ENCODE data around the gene PTPN5.

The PTPN5 gene

DNA sequence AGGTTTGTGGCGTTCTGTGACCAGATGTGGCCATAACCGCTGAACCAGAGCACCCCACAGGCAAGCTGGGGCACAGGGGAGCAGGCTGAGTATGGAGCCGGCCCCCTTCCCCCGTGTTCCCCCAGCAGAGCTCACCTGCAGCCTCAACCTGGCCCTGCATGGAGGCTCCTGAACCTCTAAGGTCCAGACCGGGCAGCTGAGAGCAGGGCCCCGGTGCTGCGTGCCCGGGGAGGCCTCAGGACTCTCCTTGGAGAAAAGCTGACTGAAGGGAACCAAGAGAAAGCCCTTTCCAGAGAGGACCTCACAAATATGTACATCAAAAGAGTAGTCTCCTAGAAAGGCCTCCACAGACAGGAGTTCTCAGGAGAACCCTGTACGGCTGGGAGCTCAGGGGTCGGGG lies 48.2 kb downstream of the PTPN5 start:
- ChIA-PET POLR2A (interaction anchor here (1.2 kb wide), 1 partner anchor 109 kb away, joined by 3 read pairs; the partner anchor contains the start of gene SPTY2D1), CTCF (no interaction called here)
- TF ChIP-seq FOXA1 (IDR thresholded peaks at IDR 0.05) (no peak), ARNT (IDR thresholded peaks at IDR 0.05) (no peak), ELF4 (IDR thresholded peaks at IDR 0.05) (no peak), CTBP1 (IDR thresholded peaks at IDR 0.05; ENCODE audit: borderline replicate concordance) (no peak), TARDBP (IDR thresholded peaks at IDR 0.05) (no peak), LEF1 (IDR thresholded peaks at IDR 0.05; ENCODE audit: borderline replicate concordance) (no peak), NFRKB (IDR thresholded peaks at IDR 0.05) (no peak), SP1 (IDR thresholded peaks at IDR 0.05) (no peak), HDGF (IDR thresholded peaks at IDR 0.05; ENCODE audit: borderline replicate concordance) (no peak), FOXM1 (IDR thresholded peaks at IDR 0.05; ENCODE audit: borderline replicate concordance) (no peak), ZNF384 (IDR thresholded peaks at IDR 0.05) (no peak), BHLHE40 (IDR thresholded peaks at IDR 0.05; ENCODE audit: borderline replicate concordance) (no peak), SUZ12 (IDR thresholded peaks at IDR 0.05) (no peak), L3MBTL2 (conservative IDR thresholded peaks at IDR 0.05) (no peak), FOXK2 (IDR thresholded peaks at IDR 0.05) (no peak)
- TF ChIP-seq, protein P1, sequence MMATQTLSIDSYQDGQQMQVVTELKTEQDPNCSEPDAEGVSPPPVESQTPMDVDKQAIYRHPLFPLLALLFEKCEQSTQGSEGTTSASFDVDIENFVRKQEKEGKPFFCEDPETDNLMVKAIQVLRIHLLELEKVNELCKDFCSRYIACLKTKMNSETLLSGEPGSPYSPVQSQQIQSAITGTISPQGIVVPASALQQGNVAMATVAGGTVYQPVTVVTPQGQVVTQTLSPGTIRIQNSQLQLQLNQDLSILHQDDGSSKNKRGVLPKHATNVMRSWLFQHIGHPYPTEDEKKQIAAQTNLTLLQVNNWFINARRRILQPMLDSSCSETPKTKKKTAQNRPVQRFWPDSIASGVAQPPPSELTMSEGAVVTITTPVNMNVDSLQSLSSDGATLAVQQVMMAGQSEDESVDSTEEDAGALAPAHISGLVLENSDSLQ (IDR thresholded peaks at IDR 0.05): no peak
- no peak for DNase-seq (ENCODE audit: extremely low spot score)

DNA sequence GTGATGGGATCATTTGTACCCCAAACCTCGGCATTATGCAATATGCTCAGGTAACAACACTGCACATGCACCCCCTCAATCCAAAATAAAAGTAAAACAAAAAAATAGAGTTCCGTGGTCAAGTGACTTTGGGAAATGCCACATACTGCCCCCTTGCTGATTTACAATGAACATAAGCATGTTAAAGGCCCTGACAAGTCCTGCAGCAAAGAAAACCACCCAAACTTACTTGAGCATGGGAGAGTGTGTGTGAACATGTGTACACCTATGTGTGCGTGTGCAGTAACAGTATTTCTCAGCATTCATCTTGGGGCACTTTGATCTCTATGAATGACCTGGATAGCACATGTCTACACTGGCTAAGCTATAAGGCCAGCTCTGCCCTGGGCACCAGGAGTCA lies 49.8 kb downstream of the PTPN5 start:
- TF ChIP-seq FOXM1 (IDR thresholded peaks at IDR 0.05; ENCODE audit: borderline replicate concordance) (no peak), FOXK2 (IDR thresholded peaks at IDR 0.05) (no peak), HDGF (IDR thresholded peaks at IDR 0.05; ENCODE audit: borderline replicate concordance) (no peak), BHLHE40 (IDR thresholded peaks at IDR 0.05; ENCODE audit: borderline replicate concordance) (no peak), NFRKB (IDR thresholded peaks at IDR 0.05) (no peak), ZNF384 (IDR thresholded peaks at IDR 0.05) (no peak), ARNT (IDR thresholded peaks at IDR 0.05) (no peak), ELF4 (IDR thresholded peaks at IDR 0.05) (no peak), LEF1 (IDR thresholded peaks at IDR 0.05; ENCODE audit: borderline replicate concordance) (no peak), SP1 (IDR thresholded peaks at IDR 0.05) (no peak), TARDBP (IDR thresholded peaks at IDR 0.05) (no peak), L3MBTL2 (conservative IDR thresholded peaks at IDR 0.05) (no peak), CTBP1 (IDR thresholded peaks at IDR 0.05; ENCODE audit: borderline replicate concordance) (no peak), SUZ12 (IDR thresholded peaks at IDR 0.05) (no peak), FOXA1 (IDR thresholded peaks at IDR 0.05) (no peak)
- TF ChIP-seq, protein P1 (IDR thresholded peaks at IDR 0.05): no peak
- POLR2A ChIA-PET: no interaction called here
- no peak for DNase-seq (ENCODE audit: extremely low spot score)
- CTCF ChIA-PET: no interaction called here

DNA sequence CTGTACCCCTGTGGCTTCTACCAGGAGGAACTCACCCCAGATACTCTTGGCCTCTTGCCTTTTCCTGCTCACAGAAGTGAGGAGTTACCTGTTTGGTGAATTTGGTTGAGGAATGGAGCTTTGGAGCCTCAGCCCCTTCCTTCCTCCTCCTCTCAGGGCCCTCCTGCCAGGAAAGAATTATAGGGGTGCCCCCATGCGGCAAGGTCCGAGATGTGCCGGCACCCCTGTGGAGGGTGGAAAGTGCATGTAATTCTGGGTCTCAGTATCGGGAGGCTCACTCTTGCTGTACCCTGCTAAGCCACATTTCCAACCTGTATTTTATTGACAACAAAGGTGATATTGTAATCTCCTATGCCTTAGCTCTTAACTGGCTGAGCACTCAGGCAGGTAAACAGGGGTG lies 51.9 kb downstream of the PTPN5 start:
- TF ChIP-seq ZNF384 (IDR thresholded peaks at IDR 0.05) (no peak), FOXA1 (IDR thresholded peaks at IDR 0.05) (no peak), LEF1 (IDR thresholded peaks at IDR 0.05; ENCODE audit: borderline replicate concordance) (no peak), FOXM1 (IDR thresholded peaks at IDR 0.05; ENCODE audit: borderline replicate concordance) (no peak), CTBP1 (IDR thresholded peaks at IDR 0.05; ENCODE audit: borderline replicate concordance) (no peak), NFRKB (IDR thresholded peaks at IDR 0.05) (no peak), SUZ12 (IDR thresholded peaks at IDR 0.05) (no peak), HDGF (IDR thresholded peaks at IDR 0.05; ENCODE audit: borderline replicate concordance) (no peak)
- TF ChIP-seq, protein P1 (IDR thresholded peaks at IDR 0.05): no peak
- ChIA-PET POLR2A (interaction anchor here (1.5 to 1.7 kb wide), 2 partner anchors 18 to 213 kb away, joined by 4 to 5 read pairs; partner anchors contain the start of gene TSG101), CTCF (interaction anchor here (0.7 to 1.2 kb wide), 3 partner anchors 8 to 18 kb away, joined by 3 read pairs; no protein-coding TSS in a partner anchor)
- no peak for DNase-seq (ENCODE audit: extremely low spot score)

DNA sequence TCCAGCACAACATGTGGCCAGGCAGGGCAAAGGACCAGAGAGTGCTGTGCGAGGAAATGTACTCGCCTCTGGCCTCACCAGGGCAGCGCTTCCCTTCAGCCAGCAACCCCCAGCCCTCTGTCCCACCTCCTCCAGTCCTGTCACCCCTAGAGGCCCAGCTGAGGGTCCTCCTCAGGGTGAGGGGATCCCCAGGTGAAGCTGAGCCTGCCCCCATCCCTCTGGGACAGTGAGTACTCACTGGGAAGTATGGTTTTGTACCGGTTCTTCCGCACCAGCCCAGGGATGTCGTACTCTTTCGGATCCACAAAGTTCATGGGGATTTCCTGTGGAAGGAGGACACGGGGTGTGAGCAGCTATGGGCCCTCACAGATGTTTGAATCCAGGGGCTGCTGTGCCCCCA lies 54.0 kb downstream of the PTPN5 start:
- no peak for TF ChIP-seq SP1 (IDR thresholded peaks at IDR 0.05)
- no peak for TF ChIP-seq NFRKB (IDR thresholded peaks at IDR 0.05)
- TF ChIP-seq LEF1 (IDR thresholded peaks at IDR 0.05; ENCODE audit: borderline replicate concordance): no peak
- no peak for TF ChIP-seq FOXM1 (IDR thresholded peaks at IDR 0.05; ENCODE audit: borderline replicate concordance)
- TF ChIP-seq ELF4 (IDR thresholded peaks at IDR 0.05): no peak
- no peak for DNase-seq (ENCODE audit: extremely low spot score)
- ChIA-PET POLR2A (no interaction called here), CTCF (interaction anchor here (0.6 kb wide), 1 partner anchor 373 kb away, joined by 5 read pairs; no protein-coding TSS in a partner anchor)

DNA sequence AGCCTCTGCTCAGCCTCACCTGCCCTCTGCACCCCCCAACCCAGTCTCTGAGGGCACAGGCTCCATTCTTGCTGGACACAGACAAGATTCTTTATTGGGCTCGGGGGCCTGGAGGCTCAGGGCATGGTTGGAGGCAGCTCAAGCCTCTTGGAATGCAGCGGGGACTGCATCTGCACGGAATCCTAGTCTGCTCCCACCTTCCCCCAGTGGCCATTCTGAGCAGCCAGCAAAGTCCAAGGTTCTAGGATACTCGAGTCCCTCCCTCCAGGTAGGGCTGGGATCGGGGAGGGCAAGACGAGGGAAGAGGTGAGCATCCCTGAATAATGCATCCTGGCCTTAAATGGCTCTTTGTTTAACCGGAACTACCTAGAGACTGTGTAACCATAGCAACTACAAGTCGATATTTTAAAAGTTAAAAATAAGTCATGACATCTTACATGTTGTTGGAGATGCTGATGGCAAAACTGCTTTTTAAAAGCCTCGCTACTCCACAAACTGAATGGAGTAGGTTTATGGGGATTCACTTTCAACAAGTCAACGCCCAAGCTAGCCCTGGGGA lies 54.9 kb downstream of the PTPN5 start:
- ChIA-PET CTCF (no interaction called here), POLR2A (interaction anchor here (0.7 kb wide), 1 partner anchor 15 kb away, joined by 3 read pairs; no protein-coding TSS in a partner anchor)
- TF ChIP-seq ELF4 (IDR thresholded peaks at IDR 0.05): no peak
- TF ChIP-seq FOXK2 (IDR thresholded peaks at IDR 0.05): no peak
- TF ChIP-seq CTBP1 (IDR thresholded peaks at IDR 0.05; ENCODE audit: borderline replicate concordance): no peak
- TF ChIP-seq FOXM1 (IDR thresholded peaks at IDR 0.05; ENCODE audit: borderline replicate concordance): no peak
- no peak for TF ChIP-seq LEF1 (IDR thresholded peaks at IDR 0.05; ENCODE audit: borderline replicate concordance)
- no peak for TF ChIP-seq HDGF (IDR thresholded peaks at IDR 0.05; ENCODE audit: borderline replicate concordance)
- no peak for TF ChIP-seq BHLHE40 (IDR thresholded peaks at IDR 0.05; ENCODE audit: borderline replicate concordance)
- no peak for TF ChIP-seq L3MBTL2 (conservative IDR thresholded peaks at IDR 0.05)
- TF ChIP-seq ZNF384 (IDR thresholded peaks at IDR 0.05): no peak
- no peak for TF ChIP-seq FOXA1 (IDR thresholded peaks at IDR 0.05)
- TF ChIP-seq TARDBP (IDR thresholded peaks at IDR 0.05): no peak
- TF ChIP-seq SUZ12 (IDR thresholded peaks at IDR 0.05): no peak
- TF ChIP-seq, protein P1 (IDR thresholded peaks at IDR 0.05): no peak
- TF ChIP-seq NFRKB (IDR thresholded peaks at IDR 0.05): no peak
- TF ChIP-seq SP1 (IDR thresholded peaks at IDR 0.05): no peak
- TF ChIP-seq ARNT (IDR thresholded peaks at IDR 0.05): no peak
- DNase-seq (ENCODE audit: extremely low spot score): no peak

Measured in HEK293T (cell line).